Measurements from ENCODE around the gene BICRA.
"Not testable (repeated sequence)": the region's sequence is repeated elsewhere in the genome, so short reads cannot be mapped to it uniquely, and the experiment has no call there.

GRCh38 chr19:47583161-47583560 lies 25.8 kb upstream of the BICRA start:
- TF ChIP-seq CTCF (IDR thresholded peaks at IDR 0.05; ENCODE audit: insufficient read depth, low read length, poor library complexity, severe bottlenecking); EZH2phosphoT487 (conservative IDR thresholded peaks at IDR 0.05; ENCODE audit: low read length): not testable (repeated sequence)
